Measurements from ENCODE around the gene STIP1.
"Not testable (repeated sequence)": the region's sequence is repeated elsewhere in the genome, so short reads cannot be mapped to it uniquely, and the experiment has no call there.

The STIP1 gene

DNA sequence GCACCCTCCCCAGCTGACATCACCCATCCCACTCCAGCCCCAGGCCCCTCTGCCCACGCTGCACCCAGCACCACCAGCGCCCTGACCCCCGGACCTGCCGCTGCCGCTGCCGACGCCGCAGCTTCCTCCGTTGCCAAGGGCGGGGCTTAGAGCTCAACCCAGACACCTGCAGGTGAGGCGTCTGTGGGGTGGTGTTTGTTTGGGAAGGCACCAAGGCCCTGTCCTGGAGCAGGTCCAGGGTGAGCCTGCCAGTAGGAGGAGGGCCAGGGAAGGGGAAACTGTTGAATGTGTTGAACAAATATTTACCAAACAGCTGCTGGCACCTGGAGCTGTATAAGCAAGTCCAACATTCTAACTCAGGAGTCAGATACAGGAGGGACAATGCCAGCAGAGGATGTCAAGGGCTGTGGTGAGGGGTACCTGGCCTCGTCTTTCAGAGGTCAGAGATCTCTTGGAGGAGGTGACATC lies 51.5 kb downstream of the STIP1 start:
- DNase-seq (ENCODE audit: low spot score) = no peak

DNA sequence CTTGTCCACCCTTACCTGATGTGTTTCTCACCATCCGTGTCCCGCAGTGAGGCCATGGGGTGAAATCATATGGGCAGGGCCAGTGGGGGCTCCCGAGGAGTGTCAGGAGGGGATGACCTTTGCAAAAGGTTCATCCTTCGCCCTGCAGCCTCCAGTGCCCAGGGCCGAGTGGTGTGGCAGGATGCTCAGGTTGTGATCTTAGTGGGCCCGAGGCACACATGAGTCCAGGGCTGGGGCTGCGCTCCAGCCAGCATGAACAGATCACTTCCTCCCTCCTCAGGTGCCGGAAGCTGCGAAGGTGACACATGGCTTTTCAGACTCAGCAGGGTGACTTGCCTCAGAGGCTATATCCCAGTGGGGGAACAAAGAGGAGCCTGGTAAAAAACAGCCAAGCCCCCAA lies 52.1 kb downstream of the STIP1 start:
- no peak for DNase-seq (ENCODE audit: low spot score)

DNA sequence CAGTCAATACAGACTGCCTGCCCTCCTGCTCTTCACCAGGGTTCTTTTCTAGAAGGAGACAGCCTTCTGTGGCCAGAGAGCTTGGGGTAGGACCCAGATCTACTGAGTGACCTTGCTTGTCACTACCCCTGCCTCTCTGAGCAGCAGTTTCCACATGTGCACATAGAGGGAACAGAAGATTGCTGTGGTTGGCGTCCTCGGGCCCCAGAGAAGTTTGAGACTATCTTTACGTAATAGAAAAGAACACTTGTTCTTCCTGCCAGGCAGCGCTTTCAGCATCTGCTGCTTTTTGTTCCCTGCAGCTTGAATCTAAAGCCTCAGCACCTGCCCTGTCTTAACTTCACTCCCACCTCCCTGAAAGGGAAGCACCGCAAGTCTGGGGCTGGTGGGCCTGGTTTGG lies 53.0 kb downstream of the STIP1 start:
- no peak for DNase-seq (ENCODE audit: low spot score)

DNA sequence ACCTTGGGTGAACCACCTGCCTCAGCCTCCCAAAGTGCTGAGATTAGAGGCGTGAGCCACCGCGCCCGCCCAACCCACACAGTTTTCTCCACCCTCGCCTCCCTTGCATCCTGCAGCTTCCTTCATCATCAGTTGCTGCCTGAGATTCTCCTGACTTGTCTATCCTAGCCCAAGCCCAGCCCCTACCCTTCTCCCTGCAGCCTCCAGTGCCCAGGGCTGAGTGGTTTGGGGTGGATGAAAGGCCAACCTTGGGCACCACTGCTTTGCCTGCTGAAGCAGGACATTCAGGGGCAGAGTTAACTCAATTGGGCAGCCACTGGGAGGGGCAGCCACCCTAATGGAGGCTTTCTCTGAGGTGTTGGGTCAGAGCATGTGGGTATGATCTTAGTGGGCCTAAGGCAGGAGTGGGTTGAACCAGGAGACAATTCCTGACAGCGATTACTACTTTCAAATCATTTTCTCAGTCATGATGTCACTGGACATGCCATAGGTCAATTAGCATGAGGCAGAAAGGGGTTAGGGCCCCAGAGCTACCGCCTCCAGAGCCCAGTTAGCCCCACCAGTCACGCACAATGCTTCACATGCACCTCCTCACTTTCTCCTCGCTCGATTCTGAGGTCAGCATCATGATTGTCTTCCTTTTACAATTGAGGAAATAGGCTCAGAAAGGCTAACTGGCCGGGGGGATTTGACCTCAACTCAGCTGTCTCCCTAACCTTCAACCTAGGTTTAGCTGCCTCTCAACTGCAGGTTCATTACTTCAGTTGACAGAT lies 53.9 kb downstream of the STIP1 start:
- no peak for DNase-seq (ENCODE audit: low spot score)

DNA sequence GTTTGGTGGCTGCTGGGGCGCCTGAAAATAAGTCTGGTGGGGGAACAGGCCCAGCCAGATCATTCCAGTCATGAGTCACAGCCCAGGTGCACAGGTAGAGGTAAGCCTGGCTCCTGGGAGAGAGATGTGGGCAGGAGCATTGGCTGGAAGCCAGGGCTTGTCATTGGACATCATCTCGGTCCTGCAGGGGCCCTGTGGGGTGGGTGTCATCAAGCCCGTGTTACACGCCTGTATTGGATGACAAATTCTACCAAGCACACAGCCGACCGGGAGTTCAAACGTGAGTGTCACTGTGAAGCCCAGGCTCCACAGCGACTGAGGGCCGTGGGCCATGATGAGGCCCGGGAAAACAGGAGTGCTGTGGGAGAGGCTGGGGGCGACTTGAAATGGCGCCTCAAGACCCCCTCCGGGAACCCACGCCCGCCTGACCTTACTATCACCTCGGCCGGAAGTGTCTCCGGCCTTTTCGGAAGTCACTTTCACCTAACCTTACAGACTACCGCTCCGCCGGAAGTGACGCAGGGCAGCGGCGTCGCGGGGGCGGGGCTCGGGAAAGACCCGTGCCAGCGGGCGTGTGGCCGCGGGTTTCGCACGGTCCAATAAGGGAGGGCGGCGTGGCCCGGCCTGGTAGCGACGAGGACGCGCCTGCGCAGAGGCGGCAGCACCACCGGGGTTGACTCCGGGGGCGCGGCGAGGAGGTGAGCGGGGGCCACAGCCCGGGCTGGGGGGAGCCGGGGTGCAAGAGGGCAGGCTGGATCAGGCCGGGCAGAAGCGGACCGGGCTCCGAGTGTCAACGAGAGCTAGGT lies 54.7 kb downstream of the STIP1 start, which contains the start of gene FKBP2:
Gene FKBP2, plus strand, starts transcription at position 661 of the 806 bp plus-strand sequence. CDS start 1,293 bp downstream, outside the sequence.
- DNase-seq (ENCODE audit: low spot score) = peak; percentile 97

DNA sequence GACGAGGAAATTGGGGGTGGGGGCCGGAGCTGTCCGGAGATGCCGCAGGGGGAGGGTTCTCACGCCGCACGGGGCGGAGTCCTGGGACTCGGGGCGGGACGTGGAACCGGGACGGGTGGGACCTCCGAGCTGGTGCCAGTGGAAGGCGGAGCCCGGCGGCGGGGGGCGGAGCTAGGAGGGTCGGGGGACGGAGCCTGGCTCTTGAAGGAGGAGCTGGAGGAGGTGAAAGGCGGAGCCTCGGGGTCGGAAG lies 55.2 kb downstream of the STIP1 start:
- DNase-seq (ENCODE audit: low spot score) = peak; percentile 99

DNA sequence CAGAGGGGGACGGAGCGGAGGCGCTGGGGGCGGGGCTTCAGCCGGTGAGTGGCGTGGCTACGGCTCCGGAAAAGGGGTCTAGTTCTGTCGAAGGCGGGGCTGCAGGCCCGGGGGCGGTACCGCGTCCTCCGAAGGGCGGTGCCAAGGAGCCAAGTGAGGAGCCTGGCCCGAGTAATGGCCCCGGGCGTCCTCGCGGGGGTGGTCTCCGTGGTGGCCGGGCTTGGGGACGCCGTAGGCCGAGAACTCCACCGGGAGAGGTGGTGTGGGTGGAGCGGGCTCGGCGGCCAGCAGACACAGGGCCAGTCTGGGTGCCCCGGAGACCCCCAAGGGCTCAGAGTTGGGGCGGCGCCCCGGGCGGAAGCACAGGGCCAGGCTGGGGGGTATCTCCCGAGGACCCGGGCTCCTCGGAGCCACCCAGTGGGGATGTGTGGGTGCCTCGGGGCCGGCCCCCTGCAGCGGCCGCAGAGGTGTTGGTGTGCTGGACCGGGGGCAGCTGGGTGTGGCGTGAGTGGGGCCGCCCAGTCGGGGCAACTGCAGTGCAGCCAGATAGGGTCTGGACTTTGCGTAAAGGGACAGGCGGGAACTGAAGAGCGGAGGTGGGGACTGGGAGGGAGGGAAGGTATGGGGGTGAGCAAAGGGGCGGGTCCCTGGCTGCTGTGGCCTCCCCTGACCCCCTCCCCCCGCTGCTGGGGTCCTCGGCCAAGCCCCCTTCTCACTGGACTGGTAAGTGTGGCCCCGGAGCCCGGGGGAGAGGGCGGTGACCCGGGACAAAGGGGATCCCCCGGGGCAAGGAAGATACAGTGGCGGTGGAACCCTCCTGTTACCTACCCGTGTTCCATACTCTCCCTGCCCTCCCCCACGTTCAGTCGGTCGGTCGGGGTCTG lies 55.8 kb downstream of the STIP1 start:
- DNase-seq (ENCODE audit: low spot score) = no peak

DNA sequence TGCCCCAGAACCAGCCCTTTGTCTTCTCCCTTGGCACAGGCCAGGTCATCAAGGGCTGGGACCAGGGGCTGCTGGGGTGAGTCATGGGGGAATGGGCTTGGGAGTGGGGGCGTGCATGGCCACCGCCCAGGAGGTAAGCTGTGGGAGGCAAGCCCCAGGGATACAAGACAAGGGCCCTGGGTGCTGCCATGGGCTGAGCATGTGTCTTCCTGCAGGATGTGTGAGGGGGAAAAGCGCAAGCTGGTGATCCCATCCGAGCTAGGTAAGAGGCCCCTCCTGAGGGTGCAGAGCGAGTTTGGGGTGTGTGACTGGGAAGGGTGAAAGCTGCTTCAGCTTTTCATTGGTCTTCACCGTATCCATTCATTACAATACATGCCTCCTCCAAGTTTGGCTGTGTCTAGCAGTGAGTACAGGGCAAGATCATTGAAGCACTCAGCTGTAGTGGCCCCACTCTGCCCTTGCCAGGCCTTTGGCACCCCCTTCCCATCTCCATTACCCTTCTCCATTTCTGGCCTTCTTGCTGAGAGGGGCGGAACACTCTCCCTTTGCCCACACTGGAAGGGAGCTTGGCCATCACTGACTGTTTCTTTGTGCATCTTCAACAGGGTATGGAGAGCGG lies 57.4 kb downstream of the STIP1 start:
- DNase-seq (ENCODE audit: low spot score) = no peak

DNA sequence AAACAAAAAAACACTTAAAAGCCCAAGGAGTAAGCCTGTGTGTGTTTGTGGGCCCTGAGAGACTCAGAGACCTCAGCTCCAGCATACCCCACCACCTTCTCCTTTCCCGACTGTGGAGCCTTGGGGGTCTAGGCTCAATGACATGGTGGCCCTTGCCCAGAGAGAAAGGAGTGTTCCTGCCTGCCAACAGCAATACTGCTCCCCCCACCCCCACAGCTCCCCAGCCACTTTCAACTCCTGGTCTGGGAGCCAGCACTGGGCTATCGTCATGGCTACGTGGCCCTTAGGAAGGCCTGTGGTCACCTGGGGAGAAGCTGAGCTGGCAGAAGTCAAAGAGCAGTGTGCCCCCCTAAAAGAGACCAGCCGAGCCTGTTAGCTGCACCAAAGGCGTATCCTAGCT lies 58.1 kb downstream of the STIP1 start:
- no peak for DNase-seq (ENCODE audit: low spot score)

DNA sequence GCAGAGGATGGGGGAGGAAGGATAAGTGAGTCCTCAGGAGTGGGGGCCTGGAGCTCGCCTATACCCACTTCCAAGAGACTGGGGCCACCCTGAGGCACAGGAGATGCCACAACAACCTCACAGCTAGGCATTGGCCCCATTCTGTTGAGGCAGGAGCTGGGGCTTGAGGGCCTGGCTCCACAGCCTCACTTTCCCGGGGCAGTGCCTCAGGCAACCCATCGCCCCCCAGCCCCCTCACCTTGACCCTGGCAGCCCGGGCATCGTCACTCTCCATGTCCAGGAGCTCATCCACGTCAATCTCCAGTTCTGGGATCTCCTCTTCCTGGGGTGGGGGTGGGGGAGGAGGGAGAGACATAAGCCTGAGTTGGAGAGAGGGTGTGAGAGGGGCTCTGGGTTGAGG lies 59.0 kb downstream of the STIP1 start:
- no peak for DNase-seq (ENCODE audit: low spot score)

DNA sequence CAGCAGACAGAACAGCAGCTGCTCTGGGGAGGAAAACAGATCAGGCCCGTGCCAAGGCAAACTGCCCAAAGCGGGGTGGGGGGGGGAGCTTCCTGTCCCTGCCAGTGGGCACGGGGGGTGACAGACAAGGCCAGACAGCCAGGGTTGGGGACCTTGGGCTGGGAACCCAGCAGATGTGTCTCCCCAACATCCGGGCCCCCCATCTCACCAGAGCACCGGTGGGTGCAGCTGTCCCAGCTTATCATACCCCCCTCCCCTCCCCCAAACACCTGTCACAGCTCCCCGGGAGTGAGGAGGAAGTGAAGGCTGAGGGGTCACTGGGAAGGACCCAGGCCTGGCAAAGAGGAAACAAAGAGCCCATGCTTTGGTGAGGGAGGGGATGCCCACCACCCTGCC lies 59.4 kb downstream of the STIP1 start:
- DNase-seq (ENCODE audit: low spot score) = no peak

DNA sequence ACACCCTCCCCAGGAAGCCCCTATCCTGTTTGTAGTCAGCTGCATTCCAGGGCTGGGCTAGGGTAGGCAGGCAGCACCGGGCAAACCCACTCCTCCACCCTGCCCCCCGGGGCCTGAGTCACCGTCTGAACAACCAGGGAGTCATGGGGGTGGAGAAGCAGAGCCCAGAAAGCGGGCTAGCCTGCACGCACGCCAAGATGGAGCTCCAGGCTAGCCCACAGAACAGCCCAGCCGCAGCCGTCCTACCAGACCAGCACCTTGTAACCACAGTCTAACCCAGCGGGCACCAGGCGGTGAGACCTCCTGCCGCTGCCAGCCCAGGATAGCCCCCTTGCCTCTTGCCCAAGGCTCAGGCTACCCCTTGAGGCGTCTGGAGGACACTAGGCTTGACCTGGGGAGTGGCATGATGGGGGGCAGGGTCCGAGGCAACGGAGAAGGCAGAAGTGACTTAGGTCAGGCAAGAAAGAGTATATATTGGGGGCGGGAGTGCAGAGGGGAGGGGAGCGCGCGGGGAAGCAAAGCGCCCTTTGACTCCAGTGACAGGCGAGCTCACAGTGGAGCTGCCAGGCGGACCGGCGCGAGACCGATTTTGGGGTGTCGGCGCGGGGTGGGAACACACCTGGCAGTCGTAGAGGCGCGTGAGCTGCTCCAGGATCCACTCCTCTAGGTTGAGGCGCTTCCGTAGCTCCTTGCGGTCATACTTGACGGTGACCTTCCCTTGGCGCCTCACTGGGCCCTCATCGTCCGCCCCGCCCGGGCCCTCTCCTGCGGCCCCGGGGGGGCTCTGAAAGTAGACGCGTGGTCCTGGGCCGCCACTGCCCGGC lies 60.0 kb downstream of the STIP1 start:
- DNase-seq (ENCODE audit: low spot score) = no peak

DNA sequence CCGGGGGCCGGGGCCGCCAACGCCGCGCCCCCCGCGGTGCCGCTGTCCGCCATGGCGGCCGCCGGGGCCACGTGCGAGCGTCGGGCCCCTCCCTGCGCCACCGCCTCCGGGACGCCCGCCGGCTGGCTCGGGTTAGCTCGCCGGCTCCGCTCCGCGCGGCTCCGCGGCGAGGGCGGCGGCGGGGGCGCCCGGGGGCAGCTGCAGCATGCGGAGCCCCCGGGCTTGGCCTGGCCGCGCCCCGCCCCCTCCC lies 60.6 kb downstream of the STIP1 start:
- DNase-seq (ENCODE audit: low spot score) = not testable (repeated sequence)

DNA sequence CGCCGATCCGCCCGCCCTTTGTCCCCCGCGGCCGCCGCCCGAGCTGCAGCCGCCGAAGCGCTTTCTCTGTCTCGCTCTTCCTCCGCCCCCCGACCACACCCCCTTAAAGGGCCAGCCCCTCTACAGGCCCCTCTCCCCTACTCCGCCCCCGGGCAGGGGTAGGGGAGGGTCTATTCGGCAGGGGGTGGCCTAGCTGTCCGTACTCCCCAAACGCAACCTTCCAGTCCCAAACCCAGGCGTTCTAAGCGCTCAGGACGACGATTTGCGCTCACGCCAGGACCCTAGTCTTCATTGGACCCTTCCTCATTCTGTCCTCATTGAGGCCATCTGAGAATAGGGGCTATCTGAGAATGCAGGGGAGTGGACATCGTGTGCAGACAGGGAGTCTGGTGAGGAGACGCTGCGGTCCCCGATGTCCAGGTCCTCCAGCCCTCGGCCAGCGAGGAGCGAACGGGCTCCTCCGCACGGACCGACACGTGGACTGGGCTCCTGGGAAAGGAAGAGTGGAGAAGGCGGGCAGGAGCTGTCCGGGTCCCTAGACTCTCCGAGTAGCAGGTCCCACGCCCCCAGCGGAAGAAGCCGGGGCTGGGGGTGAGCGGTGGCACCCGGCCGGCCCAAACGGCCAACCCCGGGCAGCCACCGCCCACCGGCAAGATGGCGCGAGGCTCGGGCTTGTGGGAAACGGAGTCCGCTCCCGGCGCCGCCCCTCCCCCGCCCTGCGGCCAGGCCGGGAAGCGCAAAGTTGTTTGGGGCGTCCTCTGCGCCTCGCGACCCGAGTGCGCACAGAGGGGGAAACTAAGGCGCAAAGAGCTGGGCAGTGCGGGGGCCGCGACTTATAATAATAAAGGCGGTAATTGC lies 61.1 kb downstream of the STIP1 start, which contains the start of gene PPP1R14B:
Gene PPP1R14B, minus strand, starts transcription at position 73 of the 858 bp plus-strand sequence. CDS start 270 bp downstream, outside the sequence.
- peak; percentile 78 for DNase-seq (ENCODE audit: low spot score)

DNA sequence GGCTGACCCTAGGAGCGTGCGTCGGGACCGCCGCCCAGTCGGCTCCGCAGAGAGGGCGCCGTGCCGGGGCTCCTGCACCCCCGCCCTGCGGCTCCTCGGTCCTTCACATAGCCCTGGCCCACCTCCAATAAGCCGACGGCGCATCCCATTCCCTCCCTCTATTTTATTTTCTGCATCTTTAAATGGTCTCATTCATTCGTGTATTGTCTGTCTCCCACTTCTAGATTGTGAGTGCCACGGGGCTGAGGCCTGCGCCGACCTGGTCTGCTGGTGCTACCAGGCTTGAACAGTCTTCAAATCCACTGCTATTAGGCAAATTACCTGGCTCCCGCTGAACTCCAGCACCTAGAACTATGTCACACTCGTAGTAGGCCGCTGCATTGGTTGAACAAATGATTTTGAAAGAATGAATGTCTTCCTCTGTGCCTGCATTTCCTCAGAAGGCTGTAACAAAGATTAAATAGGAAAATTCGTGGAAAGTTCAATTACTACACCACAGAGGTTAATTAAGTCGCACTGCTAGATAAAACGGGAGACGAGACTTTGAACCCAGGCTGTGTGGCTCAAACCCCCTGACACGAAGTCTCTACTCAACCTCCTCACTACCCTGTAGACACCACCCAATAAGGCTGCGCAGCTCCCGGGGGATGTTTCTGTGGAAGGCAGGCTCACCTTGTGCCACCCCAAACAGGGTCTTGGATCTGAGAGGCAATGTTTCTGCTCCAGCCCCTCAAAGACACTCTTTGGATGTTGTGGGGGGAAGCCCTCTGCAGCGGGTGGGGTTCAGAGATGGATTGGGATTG lies 62.0 kb downstream of the STIP1 start:
- no peak for DNase-seq (ENCODE audit: low spot score)

DNA sequence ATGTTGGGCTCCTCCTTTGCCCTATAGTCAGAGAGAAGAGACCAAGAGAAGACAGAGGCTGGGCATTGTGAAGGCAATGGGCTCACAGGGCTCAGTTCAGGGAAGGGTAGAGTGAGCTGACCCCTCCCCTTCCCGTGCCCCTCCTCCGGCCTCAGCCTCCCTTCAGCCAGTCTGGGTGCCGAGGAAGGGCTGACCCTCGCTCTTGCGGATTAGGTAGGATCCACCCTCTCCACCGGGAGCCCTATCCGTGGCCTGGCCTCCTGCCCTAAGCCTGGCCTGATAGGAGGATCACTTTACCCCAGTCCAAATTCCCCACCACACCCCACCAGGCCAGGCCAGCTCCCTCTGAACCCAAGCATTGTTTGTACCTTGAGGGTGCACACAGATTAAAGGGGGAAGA lies 62.6 kb downstream of the STIP1 start:
- DNase-seq (ENCODE audit: low spot score) = no peak

DNA sequence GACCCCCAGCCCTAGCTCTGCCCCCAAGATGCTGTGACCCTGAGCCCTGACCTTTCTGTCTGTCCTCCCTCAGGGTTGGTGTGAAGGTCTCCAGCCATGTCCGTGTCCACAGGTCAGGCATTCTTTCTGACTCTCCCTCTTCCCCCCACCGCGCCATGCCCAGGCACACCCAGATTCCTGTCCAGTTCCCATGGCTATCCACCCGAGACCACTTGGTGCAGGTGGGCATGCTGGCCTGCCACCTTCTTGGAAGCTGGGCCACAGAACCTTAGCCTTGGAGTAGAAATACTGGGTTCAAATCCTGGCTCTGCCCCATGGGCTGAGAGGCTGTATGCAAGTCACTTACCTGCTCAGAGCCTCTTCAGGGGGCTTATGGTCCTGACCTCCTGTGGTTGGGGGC lies 63.1 kb downstream of the STIP1 start:
- no peak for DNase-seq (ENCODE audit: low spot score)

DNA sequence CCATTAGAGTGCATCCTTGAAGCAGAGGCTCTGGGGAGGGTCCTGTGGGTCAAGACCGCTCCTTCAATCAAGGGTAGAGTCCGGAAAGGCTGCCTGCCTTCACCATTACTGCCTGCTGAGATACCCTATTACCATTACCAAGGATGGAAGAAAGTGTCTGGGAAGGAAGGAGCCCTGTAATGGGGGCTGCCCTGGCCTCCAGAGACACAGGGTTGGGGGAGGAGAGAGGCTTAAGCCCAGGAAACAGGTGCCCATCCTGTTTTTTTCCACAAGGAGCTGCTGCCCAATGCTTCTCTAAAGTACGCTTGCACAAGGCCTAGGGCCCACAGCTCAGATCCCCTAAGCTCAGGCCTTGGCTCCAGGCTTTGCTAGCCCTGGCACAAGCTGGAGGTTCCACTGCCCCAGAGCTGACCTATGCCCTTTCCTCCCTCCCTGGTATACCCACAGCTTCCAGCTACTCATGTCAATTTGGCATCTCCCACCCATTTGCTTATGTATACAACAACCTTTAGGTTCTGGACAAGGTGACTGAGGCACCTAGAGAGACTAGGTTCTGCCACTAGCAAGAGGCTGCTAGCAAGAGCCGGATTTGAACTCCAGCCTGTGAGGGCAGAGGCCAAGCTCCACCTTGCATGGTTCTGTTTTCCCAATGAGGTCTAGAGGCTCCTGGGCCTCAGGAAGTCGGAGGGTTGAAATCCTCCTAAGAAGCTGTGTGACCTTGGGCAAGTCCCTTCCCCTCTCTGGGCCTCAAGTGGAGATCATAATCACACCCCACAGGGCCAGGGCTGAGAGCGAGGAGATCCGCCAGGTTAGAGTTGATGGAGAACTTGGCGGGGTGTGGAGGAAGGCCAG lies 63.8 kb downstream of the STIP1 start:
- no peak for DNase-seq (ENCODE audit: low spot score)
